Activated B cell treated with CpG ODN at 0.5 μM for 24 hours (primary cell): ENCODE results near the gene QKI. TPM values are rescaled to one million over a fixed set of nuclear protein-coding genes. Genes with fewer than 3 reads are reported as not detected.
A peak's percentile ranks its signal among the peaks of the same experiment; 100 is the strongest.

Experiments used
- ATAC-seq: fragments of 200-7000 bp; cut with Tn5 transposase; one replicate; pipeline ENCODE4 v1.10.0; 2021; ENCODE audit warnings: low read depth, mild to moderate bottlenecking, moderate library complexity
- CTCF ChIA-PET: fragments of 350-600 bp; sonication (Branson Sonifier 250); formaldehyde crosslinking; loops from one replicate; lab custom pipeline; 2021; ENCODE audit warnings: antibody characterized with exemption; lab: Charles Lee
- POLR2A ChIA-PET: fragments of 350-600 bp; sonication (Branson Sonifier 250); formaldehyde crosslinking; loops from one replicate; lab custom pipeline; 2021; ENCODE audit warnings: antibody characterized with exemption; lab: Charles Lee
- DNase-seq: peaks from one replicate; pipeline ENCODE4 v3.0.0; 2022
- H3K27ac Mint-ChIP-seq: one replicate; pipeline ENCODE4 v1.8.0; 2020; ENCODE audit warnings: mixed read lengths
- H3K27me3 Mint-ChIP-seq: one replicate; pipeline ENCODE4 v1.8.0; 2021; ENCODE audit warnings: mixed read lengths
- H3K36me3 Mint-ChIP-seq: one replicate; pipeline ENCODE4 v1.8.0; 2021; ENCODE audit warnings: low read depth, mixed read lengths
- H3K4me1 Mint-ChIP-seq: one replicate; pipeline ENCODE4 v1.8.0; 2021; ENCODE audit warnings: mixed read lengths
- H3K4me3 Mint-ChIP-seq: one replicate; pipeline ENCODE4 v1.8.0; 2020; ENCODE audit warnings: mild to moderate bottlenecking, mixed read lengths
- H3K9me3 Mint-ChIP-seq: one replicate; pipeline ENCODE4 v1.8.0; 2020; ENCODE audit warnings: mixed read lengths
- CTCF ChIP-seq: fragments of 200-600 bp; IDR thresholded peaks from one replicate; pipeline ENCODE4 v1.8.0; 2022; ENCODE audit warnings: antibody characterized with exemption, mild to moderate bottlenecking
- intact Hi-C: fragments of 100-400 bp; cut with micrococcal nuclease; formaldehyde crosslinking; loops from one replicate; pipeline ENCODE4 v1.15.1; 2024
- total RNA-seq: library from RNA; stranded (reverse); gene quantifications from 2 replicates; pipeline ENCODE4 v1.2.3, GENCODE V29; 2022

The QKI gene
- total RNA-seq, 1 donor from 2014 or later: 61.5 TPM

GRCh38 chr6:163545370-163545769 is 130.9 kb downstream of the QKI start:
- Mint-ChIP-seq H3K36me3 (peaks cover 17% of the 10 kb centered on the region), H3K4me3 (no peak overlapping the region), H3K4me1 (peaks cover 13% of the 10 kb centered on the region), H3K27ac (no peak overlapping the region), H3K9me3 (no peaks in the 10 kb centered on the region), H3K27me3 (no peaks in the 10 kb centered on the region)
- DNase-seq (no peak), ATAC-seq (no peak)
- CTCF ChIA-PET: no interaction called here
- intact Hi-C loops: no loop called here
- POLR2A ChIA-PET: no interaction called here
- no peak for TF ChIP-seq CTCF

- ATAC-seq (no peak), DNase-seq (no peak)
- no peak overlapping the region for H3K4me3 Mint-ChIP-seq
- peaks cover 2% of the 10 kb centered on the region for H3K9me3 Mint-ChIP-seq
- H3K36me3 Mint-ChIP-seq: peaks cover 25% of the 10 kb centered on the region
- TF ChIP-seq CTCF: no peak
- H3K27ac Mint-ChIP-seq: no peak overlapping the region
- intact Hi-C loops: no loop called here
- POLR2A ChIA-PET: no interaction called here
- H3K4me1 Mint-ChIP-seq: no peaks in the 10 kb centered on the region
- H3K27me3 Mint-ChIP-seq: no peaks in the 10 kb centered on the region
- CTCF ChIA-PET: no interaction called here
Observed at GRCh38 chr6:163547287-163547686, 132.8 kb downstream of the QKI start.

GRCh38 chr6:163548624-163549023 is 134.1 kb downstream of the QKI start:
- ChIA-PET CTCF (no interaction called here), POLR2A (no interaction called here)
- Mint-ChIP-seq H3K27me3 (no peaks in the 10 kb centered on the region), H3K27ac (no peak overlapping the region), H3K4me3 (no peak overlapping the region), H3K4me1 (no peaks in the 10 kb centered on the region), H3K36me3 (peaks cover 29% of the 10 kb centered on the region), H3K9me3 (peaks cover 2% of the 10 kb centered on the region)
- ATAC-seq (no peak), DNase-seq (no peak)
- intact Hi-C loops: no loop called here
- no peak for TF ChIP-seq CTCF

GRCh38 chr6:163554032-163554431 is 139.5 kb downstream of the QKI start:
- Mint-ChIP-seq H3K4me1 (no peaks in the 10 kb centered on the region), H3K27ac (no peak overlapping the region), H3K9me3 (peaks cover 8% of the 10 kb centered on the region), H3K4me3 (no peak overlapping the region), H3K27me3 (no peaks in the 10 kb centered on the region), H3K36me3 (peaks cover 48% of the 10 kb centered on the region)
- POLR2A ChIA-PET: no interaction called here
- ATAC-seq (no peak), DNase-seq (no peak)
- CTCF ChIA-PET: interaction anchor here (0.8 to 1.6 kb wide), 2 partner anchors 16 to 134 kb away, joined by 3 to 4 read pairs; no protein-coding TSS in a partner anchor
- TF ChIP-seq CTCF: no peak
- intact Hi-C loops: loop anchor here (5.0 to 10.0 kb wide), 3 partner anchors 137 to 401 kb away; no protein-coding TSS in a partner anchor

- Mint-ChIP-seq H3K9me3 (peaks cover 8% of the 10 kb centered on the region), H3K27ac (no peak overlapping the region), H3K36me3 (peaks cover 49% of the 10 kb centered on the region), H3K4me3 (no peak overlapping the region), H3K27me3 (no peaks in the 10 kb centered on the region), H3K4me1 (no peaks in the 10 kb centered on the region)
- intact Hi-C loops: loop anchor here (5.0 to 10.0 kb wide), 3 partner anchors 137 to 400 kb away; no protein-coding TSS in a partner anchor
- no peak for DNase-seq
- CTCF ChIA-PET: interaction anchor here (1.6 kb wide), 1 partner anchor 16 kb away, joined by 4 read pairs; no protein-coding TSS in a partner anchor
- no peak for ATAC-seq
- POLR2A ChIA-PET: no interaction called here
- TF ChIP-seq CTCF: peak; percentile 17
Observed at GRCh38 chr6:163554663-163555062, 140.1 kb downstream of the QKI start.
